ENCODE results near the gene ETS1.

ETS1 gene

GRCh38 chr11:128625326-128625725 lies 38.0 kb upstream of the ETS1 start:
- Histone ChIP-seq H3K4me2 (ENCODE audit: low read length) (peak overlapping the region; percentile 70), H3K9me3 (ENCODE audit: low read length) (no peaks in the 10 kb centered on the region), H3K27me3 (ENCODE audit: insufficient read depth, low read length) (no peaks in the 10 kb centered on the region), H3K79me2 (ENCODE audit: insufficient read depth, low read length) (no peaks in the 10 kb centered on the region), H4K20me1 (ENCODE audit: insufficient read depth, low read length) (no peaks in the 10 kb centered on the region), H3F3A (ENCODE audit: insufficient read depth, low read length) (peaks cover 3% of the 10 kb centered on the region; the same call in 1 of the 2 replicates), H3K4me1 (ENCODE audit: insufficient read depth, low read length, severe bottlenecking) (peaks cover 100% of the 10 kb centered on the region), H3K27ac (ENCODE audit: low read depth, low read length, poor library complexity, severe bottlenecking) (peak overlapping the region; percentile 100), H3K9me2 (ENCODE audit: low read depth, low read length) (no peaks in the 10 kb centered on the region), H3K9ac (ENCODE audit: low read length) (peak overlapping the region; percentile 69), H3K4me3 (ENCODE audit: low read depth, low read length, poor library complexity, severe bottlenecking) (peak overlapping the region; percentile 28), H3K36me3 (ENCODE audit: insufficient read depth, low read length) (no peaks in the 10 kb centered on the region), H2AFZ (ENCODE audit: low read length) (no peak overlapping the region)
- no peak for TF ChIP-seq EZH2 (IDR thresholded peaks at IDR 0.05; ENCODE audit: borderline replicate concordance, low read length)
- no peak for TF ChIP-seq CTCF (IDR thresholded peaks at IDR 0.05; ENCODE audit: low read length)

- H2AFZ ChIP-seq (ENCODE audit: low read length), result no peak overlapping the region
- peaks cover 3% of the 10 kb centered on the region; the same call in 1 of the 2 replicates for H3F3A ChIP-seq (ENCODE audit: insufficient read depth, low read length)
- H3K9me3 ChIP-seq (ENCODE audit: low read length), result no peaks in the 10 kb centered on the region
- H3K4me1 ChIP-seq (ENCODE audit: insufficient read depth, low read length, severe bottlenecking), result peaks cover 100% of the 10 kb centered on the region
- no peaks in the 10 kb centered on the region for H4K20me1 ChIP-seq (ENCODE audit: insufficient read depth, low read length)
- no peaks in the 10 kb centered on the region for H3K79me2 ChIP-seq (ENCODE audit: insufficient read depth, low read length)
- TF ChIP-seq EZH2 (IDR thresholded peaks at IDR 0.05; ENCODE audit: borderline replicate concordance, low read length), result no peak
- TF ChIP-seq CTCF (IDR thresholded peaks at IDR 0.05; ENCODE audit: low read length), result no peak
- H3K27me3 ChIP-seq (ENCODE audit: insufficient read depth, low read length), result no peaks in the 10 kb centered on the region
- peak overlapping the region; percentile 70 for H3K4me2 ChIP-seq (ENCODE audit: low read length)
- peak overlapping the region; percentile 73 for H3K9ac ChIP-seq (ENCODE audit: low read length)
- H3K27ac ChIP-seq (ENCODE audit: low read depth, low read length, poor library complexity, severe bottlenecking), result peak overlapping the region; percentile 100
- peak overlapping the region; percentile 28 for H3K4me3 ChIP-seq (ENCODE audit: low read depth, low read length, poor library complexity, severe bottlenecking)
- H3K36me3 ChIP-seq (ENCODE audit: insufficient read depth, low read length), result no peaks in the 10 kb centered on the region
- no peaks in the 10 kb centered on the region for H3K9me2 ChIP-seq (ENCODE audit: low read depth, low read length)
These were observed 37.2 kb upstream of the ETS1 start for GRCh38 chr11:128624269-128625175.

- H3K4me2 ChIP-seq (ENCODE audit: low read length), result peak overlapping the region; percentile 47; the same call in 1 of the 2 replicates
- H3F3A ChIP-seq (ENCODE audit: insufficient read depth, low read length), result no peaks in the 10 kb centered on the region
- H2AFZ ChIP-seq (ENCODE audit: low read length), result no peak overlapping the region
- H3K9me2 ChIP-seq (ENCODE audit: low read depth, low read length), result no peaks in the 10 kb centered on the region
- H3K27ac ChIP-seq (ENCODE audit: low read depth, low read length, poor library complexity, severe bottlenecking), result peak overlapping the region; percentile 100
- no peaks in the 10 kb centered on the region for H3K9me3 ChIP-seq (ENCODE audit: low read length)
- no peaks in the 10 kb centered on the region for H3K36me3 ChIP-seq (ENCODE audit: insufficient read depth, low read length)
- H3K4me3 ChIP-seq (ENCODE audit: low read depth, low read length, poor library complexity, severe bottlenecking), result peak overlapping the region; percentile 9
- TF ChIP-seq CTCF (IDR thresholded peaks at IDR 0.05; ENCODE audit: low read length) (no peak), EZH2 (IDR thresholded peaks at IDR 0.05; ENCODE audit: borderline replicate concordance, low read length) (no peak)
- H3K9ac ChIP-seq (ENCODE audit: low read length), result peak overlapping the region; percentile 73
- no peaks in the 10 kb centered on the region for H3K27me3 ChIP-seq (ENCODE audit: insufficient read depth, low read length)
- no peaks in the 10 kb centered on the region for H4K20me1 ChIP-seq (ENCODE audit: insufficient read depth, low read length)
- peaks cover 100% of the 10 kb centered on the region for H3K4me1 ChIP-seq (ENCODE audit: insufficient read depth, low read length, severe bottlenecking)
- no peaks in the 10 kb centered on the region for H3K79me2 ChIP-seq (ENCODE audit: insufficient read depth, low read length)
These were observed 35.7 kb upstream of the ETS1 start for GRCh38 chr11:128623091-128623490.

Data from OCI-LY1 (cell line).